HepG2 (cell line): ENCODE results near the gene ATG7.

Experiments used
- CBFB ChIP-seq: sonication (generic); formaldehyde crosslinking; IDR thresholded peaks from 2 replicates; pipeline ENCODE4 v1.4.0; 2020; ENCODE audit warnings: missing genetic modification reagents
- CTCF ChIP-seq: sonication (generic); formaldehyde crosslinking; IDR thresholded peaks from 2 replicates; pipeline ENCODE4 v1.5.0; 2020; ENCODE audit warnings: mild to moderate bottlenecking, missing genetic modification reagents, moderate library complexity
- GPN1 ChIP-seq: sonication (generic); formaldehyde crosslinking; IDR thresholded peaks from 2 replicates; pipeline ENCODE4 v1.5.1; 2020; ENCODE audit warnings: missing genetic modification reagents, borderline replicate concordance
- HIVEP1 ChIP-seq: sonication (generic); formaldehyde crosslinking; IDR thresholded peaks from 2 replicates; pipeline ENCODE4 v1.4.0; 2020; ENCODE audit warnings: mild to moderate bottlenecking, missing genetic modification reagents
- NR2F6 ChIP-seq, 2 experiments: IDR thresholded peaks; 2 replicates each; pipeline ENCODE4 v1.6.1; 2016; ENCODE audit warnings: antibody characterized with exemption in 1 of 2, mild to moderate bottlenecking in 1 of 2
- RFX5 ChIP-seq: IDR thresholded peaks from 2 replicates; pipeline ENCODE4 v1.6.1; 2011; ENCODE audit warnings: low read depth, low read length, improper control_type of control experiment
- TAF1 ChIP-seq: sonication (generic); formaldehyde crosslinking; IDR thresholded peaks from 2 replicates; pipeline ENCODE4 v1.4.0; 2020; ENCODE audit warnings: missing genetic modification reagents
- ZBTB7A ChIP-seq: sonication (generic); formaldehyde crosslinking; IDR thresholded peaks from 2 replicates; pipeline ENCODE4 v1.8.0; 2022; ENCODE audit warnings: mild to moderate bottlenecking, missing genetic modification reagents
- ZNF20 ChIP-seq: sonication (generic); formaldehyde crosslinking; IDR thresholded peaks from 2 replicates; pipeline ENCODE4 v1.4.0; 2020; ENCODE audit warnings: mild to moderate bottlenecking, moderate library complexity, missing genetic modification reagents
- ZNF460 ChIP-seq: sonication (generic); formaldehyde crosslinking; IDR thresholded peaks from 2 replicates; pipeline ENCODE4 v1.5.1; 2020; ENCODE audit warnings: missing genetic modification reagents, mild to moderate bottlenecking, borderline replicate concordance
- ZNF567 ChIP-seq: sonication (generic); formaldehyde crosslinking; IDR thresholded peaks from 2 replicates; pipeline ENCODE4 v1.8.1; 2023; ENCODE audit warnings: mild to moderate bottlenecking, missing genetic modification reagents, borderline replicate concordance
- ZNF589 ChIP-seq: sonication (generic); formaldehyde crosslinking; conservative IDR thresholded peaks from 2 replicates; pipeline ENCODE4 v1.8.0; 2022; ENCODE audit warnings: mild to moderate bottlenecking, moderate library complexity, missing genetic modification reagents
- TF ChIP-seq, protein P1 (sequence below): sonication (generic); formaldehyde crosslinking; IDR thresholded peaks from 2 replicates; pipeline ENCODE4 v1.5.1; 2020; ENCODE audit warnings: mild to moderate bottlenecking, moderate library complexity, missing genetic modification reagents
- TF ChIP-seq, protein P2 (sequence below): sonication (generic); formaldehyde crosslinking; IDR thresholded peaks from 2 replicates; pipeline ENCODE4 v1.8.1; 2023; ENCODE audit warnings: mild to moderate bottlenecking, missing genetic modification reagents

DNA sequence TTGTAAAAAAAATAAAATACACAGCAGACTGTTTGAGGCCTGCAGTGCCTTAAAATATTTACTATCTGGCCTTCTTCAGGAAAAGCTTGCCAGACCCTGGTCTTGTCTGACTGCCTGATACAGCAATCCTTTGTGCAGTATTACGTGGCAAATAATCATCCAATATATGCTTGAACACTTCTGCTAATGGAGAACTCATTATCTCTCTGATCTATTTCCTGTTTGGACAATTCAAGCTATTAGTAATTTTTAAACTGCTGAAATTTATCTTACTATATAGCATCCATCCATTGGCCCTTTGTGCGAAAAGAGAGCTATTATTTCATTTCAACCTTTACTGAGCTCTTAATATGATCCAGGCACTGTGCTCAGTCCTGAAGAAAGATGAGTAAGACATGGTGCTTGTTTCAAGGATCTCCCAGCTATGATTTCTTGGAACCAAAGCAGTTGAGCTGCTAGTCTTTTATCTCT, 15.9 kb downstream of the ATG7 start:
- TF ChIP-seq ZNF460 (CRISPR knock-in tag) (no peak), TAF1 (CRISPR knock-in tag) (no peak), CTCF (CRISPR knock-in tag) (no peak), RFX5 (no peak), ZNF567 (CRISPR knock-in tag) (no peak), ZNF589 (CRISPR knock-in tag) (no peak), CBFB (CRISPR knock-in tag) (no peak), ZBTB7A (CRISPR knock-in tag) (no peak), GPN1 (no peak), ZNF20 (CRISPR knock-in tag) (no peak), HIVEP1 (CRISPR knock-in tag) (no peak), NR2F6 (IDR thresholded peaks at IDR 0.05) (no peak), NR2F6 (CRISPR knock-in tag; IDR thresholded peaks at IDR 0.05) (no peak)
- TF ChIP-seq, protein P1, sequence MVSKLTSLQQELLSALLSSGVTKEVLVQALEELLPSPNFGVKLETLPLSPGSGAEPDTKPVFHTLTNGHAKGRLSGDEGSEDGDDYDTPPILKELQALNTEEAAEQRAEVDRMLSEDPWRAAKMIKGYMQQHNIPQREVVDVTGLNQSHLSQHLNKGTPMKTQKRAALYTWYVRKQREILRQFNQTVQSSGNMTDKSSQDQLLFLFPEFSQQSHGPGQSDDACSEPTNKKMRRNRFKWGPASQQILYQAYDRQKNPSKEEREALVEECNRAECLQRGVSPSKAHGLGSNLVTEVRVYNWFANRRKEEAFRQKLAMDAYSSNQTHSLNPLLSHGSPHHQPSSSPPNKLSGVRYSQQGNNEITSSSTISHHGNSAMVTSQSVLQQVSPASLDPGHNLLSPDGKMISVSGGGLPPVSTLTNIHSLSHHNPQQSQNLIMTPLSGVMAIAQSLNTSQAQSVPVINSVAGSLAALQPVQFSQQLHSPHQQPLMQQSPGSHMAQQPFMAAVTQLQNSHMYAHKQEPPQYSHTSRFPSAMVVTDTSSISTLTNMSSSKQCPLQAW (CRISPR knock-in tag): no peak
- TF ChIP-seq, protein P2, sequence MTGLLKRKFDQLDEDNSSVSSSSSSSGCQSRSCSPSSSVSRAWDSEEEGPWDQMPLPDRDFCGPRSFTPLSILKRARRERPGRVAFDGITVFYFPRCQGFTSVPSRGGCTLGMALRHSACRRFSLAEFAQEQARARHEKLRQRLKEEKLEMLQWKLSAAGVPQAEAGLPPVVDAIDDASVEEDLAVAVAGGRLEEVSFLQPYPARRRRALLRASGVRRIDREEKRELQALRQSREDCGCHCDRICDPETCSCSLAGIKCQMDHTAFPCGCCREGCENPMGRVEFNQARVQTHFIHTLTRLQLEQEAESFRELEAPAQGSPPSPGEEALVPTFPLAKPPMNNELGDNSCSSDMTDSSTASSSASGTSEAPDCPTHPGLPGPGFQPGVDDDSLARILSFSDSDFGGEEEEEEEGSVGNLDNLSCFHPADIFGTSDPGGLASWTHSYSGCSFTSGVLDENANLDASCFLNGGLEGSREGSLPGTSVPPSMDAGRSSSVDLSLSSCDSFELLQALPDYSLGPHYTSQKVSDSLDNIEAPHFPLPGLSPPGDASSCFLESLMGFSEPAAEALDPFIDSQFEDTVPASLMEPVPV (CRISPR knock-in tag): no peak
